Trophoblast cell (in vitro differentiated cells and primary cell): ENCODE results near the gene DEPP1.

Experiments used
- DNase-seq, 2 donors: peaks; one replicate each; pipeline ENCODE4 v3.0.0-alpha.2; 2016
- H2AFZ ChIP-seq: 2 replicates; pipeline ENCODE4 v1.6.1; 2013; ENCODE audit warnings: low read length, moderate library complexity, mild to moderate bottlenecking; ENCODE audit not compliant: insufficient read depth, poor library complexity
- H2AK5ac ChIP-seq: 2 replicates; pipeline ENCODE4 v1.6.1; 2013; ENCODE audit warnings: mild to moderate bottlenecking, low read length
- H2BK120ac ChIP-seq: 2 replicates; pipeline ENCODE4 v1.6.1; 2013; ENCODE audit warnings: low read length, mild to moderate bottlenecking, moderate library complexity; ENCODE audit not compliant: insufficient read depth, poor library complexity
- H2BK12ac ChIP-seq: 2 replicates; pipeline ENCODE4 v1.6.1; 2013; ENCODE audit warnings: mild to moderate bottlenecking, low read length, moderate library complexity
- H2BK5ac ChIP-seq: 2 replicates; pipeline ENCODE4 v1.6.1; 2013; ENCODE audit warnings: low read length, low read depth, moderate library complexity, mild to moderate bottlenecking; ENCODE audit not compliant: poor library complexity
- H3K14ac ChIP-seq: 2 replicates; pipeline ENCODE4 v1.6.1; 2013; ENCODE audit warnings: mild to moderate bottlenecking, low read length
- H3K18ac ChIP-seq: 2 replicates; pipeline ENCODE4 v1.6.1; 2013; ENCODE audit warnings: mild to moderate bottlenecking, low read length
- H3K23ac ChIP-seq: 2 replicates; pipeline ENCODE4 v1.6.1; 2013; ENCODE audit warnings: low read length
- H3K27ac ChIP-seq: 2 replicates; pipeline ENCODE4 v1.5.1; 2013; ENCODE audit warnings: low read depth, mild to moderate bottlenecking, inconsistent platforms, low read length, moderate library complexity
- H3K27me3 ChIP-seq: 2 replicates; pipeline ENCODE4 v1.6.1; 2013; ENCODE audit warnings: inconsistent platforms, mild to moderate bottlenecking, low read length, moderate library complexity; ENCODE audit not compliant: insufficient read depth
- H3K36me3 ChIP-seq, 2 experiments: 1 replicate in 1 of 2; 2 replicates in 1 of 2; pipeline ENCODE4 v1.6.1; 2013; ENCODE audit warnings: low read length in 2 of 2, mild to moderate bottlenecking in 2 of 2, moderate library complexity in 1 of 2; ENCODE audit not compliant: insufficient read depth in 2 of 2, control insufficient read depth in 1 of 2
- H3K4ac ChIP-seq: 2 replicates; pipeline ENCODE4 v1.6.1; 2013; ENCODE audit warnings: low read depth, mild to moderate bottlenecking, low read length, moderate library complexity
- H3K4me1 ChIP-seq, 2 experiments: 1 replicate in 1 of 2; 2 replicates in 1 of 2; pipeline ENCODE4 v1.6.1; 2013; ENCODE audit warnings: low read length in 2 of 2, mild to moderate bottlenecking in 2 of 2, moderate library complexity in 1 of 2; ENCODE audit not compliant: insufficient read depth in 2 of 2, control insufficient read depth in 1 of 2
- H3K4me2 ChIP-seq: 2 replicates; pipeline ENCODE4 v1.6.1; 2013; ENCODE audit warnings: inconsistent platforms, mild to moderate bottlenecking, low read length, moderate library complexity
- H3K4me3 ChIP-seq: 2 replicates; pipeline ENCODE4 v1.5.1; 2013; ENCODE audit warnings: mild to moderate bottlenecking, low read depth, low read length, inconsistent platforms
- H3K79me1 ChIP-seq: one replicate; pipeline ENCODE4 v1.6.1; 2013; ENCODE audit warnings: low read length
- H3K79me2 ChIP-seq: 2 replicates; pipeline ENCODE4 v1.6.1; 2013; ENCODE audit warnings: low read length, mild to moderate bottlenecking; ENCODE audit not compliant: control insufficient read depth, insufficient read depth, poor library complexity
- H3K9ac ChIP-seq: 2 replicates; pipeline ENCODE4 v1.6.1; 2013; ENCODE audit warnings: mild to moderate bottlenecking, low read length
- H3K9me3 ChIP-seq: 2 replicates; pipeline ENCODE4 v1.6.1; 2013; ENCODE audit warnings: low read depth, mild to moderate bottlenecking, control low read depth, inconsistent platforms, low read length; ENCODE audit not compliant: insufficient read depth
- H4K12ac ChIP-seq: 2 replicates; pipeline ENCODE4 v1.6.1; 2013; ENCODE audit warnings: low read depth, mild to moderate bottlenecking, low read length, moderate library complexity
- H4K8ac ChIP-seq: 2 replicates; pipeline ENCODE4 v1.6.1; 2013; ENCODE audit warnings: low read depth, mild to moderate bottlenecking, low read length, moderate library complexity
- H4K91ac ChIP-seq: one replicate; pipeline ENCODE4 v1.6.1; 2013; ENCODE audit warnings: low read depth, mild to moderate bottlenecking, low read length, moderate library complexity
- WGBS: extraction: QIAGEN DNeasy Blood & Tissue Kit; methylation state at CpG from one replicate; pipeline ENCODE4 v1.1.7; 2013; ENCODE audit warnings: missing lambda C conversion rate; ENCODE audit not compliant: insufficient read length, insufficient coverage; ENCODE audit errors: extremely low coverage; 5-methylcytosine and 5-hydroxymethylcytosine counted together

The DEPP1 gene

GRCh38 chr10:44994752-44995530 lies 16.3 kb upstream of the DEPP1 start:
- Histone ChIP-seq H3K14ac (peak overlapping the region; percentile 77), H3K4ac (peak overlapping the region; percentile 49), H2BK12ac (peak overlapping the region; percentile 76), H3K4me2 (no peak overlapping the region), H3K4me3 (no peak overlapping the region), H2AFZ (peak overlapping the region; percentile 68), H3K27ac (peak overlapping the region; percentile 70), H3K9ac (no peak overlapping the region), H2AK5ac (peak overlapping the region; percentile 95), H3K4me1 (peaks cover 23 to 27% of the 10 kb centered on the region in 2 experiments), H3K79me2 (peaks cover 4% of the 10 kb centered on the region), H2BK5ac (peak overlapping the region; percentile 86), H4K8ac (peak overlapping the region; percentile 64), H3K9me3 (no peaks in the 10 kb centered on the region), H2BK120ac (peak overlapping the region; percentile 92), H4K91ac (peak overlapping the region; percentile 94), H3K18ac (peak overlapping the region; percentile 87), H3K23ac (no peak overlapping the region), H3K36me3 (peaks cover 2 to 12% of the 10 kb centered on the region in 2 experiments), H3K27me3 (no peaks in the 10 kb centered on the region), H3K79me1 (peaks cover 42% of the 10 kb centered on the region), H4K12ac (peak overlapping the region; percentile 14)
- no CpG with 5 or more reads among the region's 9 CpGs for WGBS
- DNase-seq, result peak in 1 of 2 donors; percentile 14

- peak overlapping the region; percentile 23 for H2AFZ ChIP-seq
- peaks cover 3 to 14% of the 10 kb centered on the region in 2 experiments for H3K36me3 ChIP-seq
- peak overlapping the region; percentile 70 for H3K27ac ChIP-seq
- H3K79me1 ChIP-seq, result peaks cover 42% of the 10 kb centered on the region
- peak in 1 of 2 donors; percentile 83 for DNase-seq
- no peak overlapping the region for H4K12ac ChIP-seq
- H3K14ac ChIP-seq, result peak overlapping the region; percentile 64
- peaks cover 23 to 27% of the 10 kb centered on the region in 2 experiments for H3K4me1 ChIP-seq
- peak overlapping the region; percentile 43 for H3K18ac ChIP-seq
- no peak overlapping the region for H3K9ac ChIP-seq
- no peak overlapping the region for H3K4me3 ChIP-seq
- H2BK120ac ChIP-seq, result peak overlapping the region; percentile 92
- H2BK12ac ChIP-seq, result peak overlapping the region; percentile 7
- H3K23ac ChIP-seq, result no peak overlapping the region
- peaks cover 4% of the 10 kb centered on the region for H3K79me2 ChIP-seq
- H3K27me3 ChIP-seq, result no peaks in the 10 kb centered on the region
- H3K9me3 ChIP-seq, result no peaks in the 10 kb centered on the region
- H4K8ac ChIP-seq, result peak overlapping the region; percentile 44
- H2AK5ac ChIP-seq, result peak overlapping the region; percentile 34
- H4K91ac ChIP-seq, result peak overlapping the region; percentile 94
- peak overlapping the region; percentile 32 for H3K4me2 ChIP-seq
- WGBS, result no CpG with 5 or more reads among the region's 11 CpGs
- H2BK5ac ChIP-seq, result peak overlapping the region; percentile 86
- no peak overlapping the region for H3K4ac ChIP-seq
Measured at GRCh38 chr10:44993922-44994751, 15.5 kb upstream of the DEPP1 start.

DNA sequence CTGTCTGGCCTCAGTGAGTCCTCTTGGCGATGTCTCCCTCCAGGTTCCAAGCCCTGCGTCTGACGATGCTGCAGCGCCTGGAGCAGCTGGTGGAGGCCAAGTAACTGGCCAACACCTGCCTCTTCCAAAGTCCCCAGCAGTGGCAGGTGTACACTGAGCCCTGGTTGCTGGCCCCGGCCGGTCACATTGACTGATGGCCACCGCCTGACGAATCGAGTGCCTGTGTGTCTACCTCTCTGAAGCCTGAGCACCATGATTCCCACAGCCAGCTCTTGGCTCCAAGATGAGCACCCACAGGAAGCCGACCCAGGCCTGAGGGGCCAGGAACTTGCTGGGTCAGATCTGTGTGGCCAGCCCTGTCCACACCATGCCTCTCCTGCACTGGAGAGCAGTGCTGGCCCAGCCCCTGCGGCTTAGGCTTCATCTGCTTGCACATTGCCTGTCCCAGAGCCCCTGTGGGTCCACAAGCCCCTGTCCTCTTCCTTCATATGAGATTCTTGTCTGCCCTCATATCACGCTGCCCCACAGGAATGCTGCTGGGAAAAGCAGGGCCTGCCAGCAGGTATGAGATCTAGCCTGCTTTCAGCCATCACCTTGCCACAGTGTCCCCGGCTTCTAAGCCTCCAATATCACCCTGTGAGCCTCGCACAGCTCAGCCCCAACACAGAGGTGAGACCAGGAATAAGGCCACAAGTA lies 14.8 kb upstream of the DEPP1 start:
- no CpG with 5 or more reads among the region's 14 CpGs for WGBS
- H3K4ac ChIP-seq, result no peak overlapping the region

DNA sequence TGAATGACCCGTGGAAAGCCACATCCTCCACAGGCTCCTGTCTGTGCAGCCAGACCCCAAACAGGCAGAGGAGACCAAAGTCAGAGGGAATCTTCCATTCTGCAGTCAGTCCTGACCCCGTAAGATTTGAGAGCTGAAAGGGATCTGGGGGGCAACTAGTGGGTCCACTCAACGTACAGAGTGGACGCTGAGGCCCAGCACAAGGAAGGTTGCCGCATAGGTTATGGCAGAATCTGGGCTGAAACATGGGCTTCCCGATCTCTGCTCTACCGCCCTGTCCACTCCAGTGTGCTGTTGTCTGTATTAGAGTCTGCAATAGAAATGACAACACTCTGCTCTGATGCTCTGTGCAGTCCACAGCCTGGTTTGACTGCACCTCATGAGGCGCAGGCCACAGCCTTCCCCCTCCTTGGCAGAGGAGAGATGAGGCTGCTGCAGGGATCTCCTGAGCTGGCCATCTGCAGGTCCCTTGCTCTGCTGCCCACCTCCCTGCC lies 14.2 kb upstream of the DEPP1 start:
- Histone ChIP-seq H3K23ac (no peak overlapping the region), H3K4me3 (no peak overlapping the region)
- WGBS, result no CpG with 5 or more reads among the region's 8 CpGs

More for the DNA sequence above, 14.8 kb upstream of the DEPP1 start:
- H3K27me3 ChIP-seq, result no peaks in the 10 kb centered on the region
- H3K79me2 ChIP-seq, result peaks cover 4% of the 10 kb centered on the region
- peak overlapping the region; percentile 5 for H3K14ac ChIP-seq
- H3K4me3 ChIP-seq, result no peak overlapping the region
- H3K4me1 ChIP-seq, result peaks cover 23 to 27% of the 10 kb centered on the region in 2 experiments
- peak overlapping the region; percentile 74 for H2BK120ac ChIP-seq
- H3K18ac ChIP-seq, result peak overlapping the region; percentile 12
- peak; percentile 54 to 57 for DNase-seq
- H2AK5ac ChIP-seq, result peak overlapping the region; percentile 13
- peak overlapping the region; percentile 34 for H4K8ac ChIP-seq
- H3K4me2 ChIP-seq, result peak overlapping the region; percentile 6
- peak overlapping the region; percentile 5 for H2BK5ac ChIP-seq
- H3K27ac ChIP-seq, result peak overlapping the region; percentile 67
- peaks cover 5 to 17% of the 10 kb centered on the region in 2 experiments for H3K36me3 ChIP-seq
- peak overlapping the region; percentile 54 for H4K91ac ChIP-seq
- peak overlapping the region; percentile 47 for H2BK12ac ChIP-seq
- H3K79me1 ChIP-seq, result peaks cover 41% of the 10 kb centered on the region
- peak overlapping the region; percentile 27 for H2AFZ ChIP-seq
- no peaks in the 10 kb centered on the region for H3K9me3 ChIP-seq
- no peak overlapping the region for H3K23ac ChIP-seq
- H3K9ac ChIP-seq, result no peak overlapping the region
- no peak overlapping the region for H4K12ac ChIP-seq

More for the DNA sequence above, 14.2 kb upstream of the DEPP1 start:
- Histone ChIP-seq H2AK5ac (peak overlapping the region; percentile 21), H3K9ac (no peak overlapping the region), H3K14ac (peak overlapping the region; percentile 11), H3K27ac (peak overlapping the region; percentile 67), H3K79me2 (peaks cover 4% of the 10 kb centered on the region), H2BK5ac (peak overlapping the region; percentile 5), H4K91ac (peak overlapping the region; percentile 54), H3K27me3 (no peaks in the 10 kb centered on the region), H3K4me1 (peaks cover 23 to 27% of the 10 kb centered on the region in 2 experiments), H2BK12ac (peak overlapping the region; percentile 47), H3K18ac (no peak overlapping the region), H3K79me1 (peaks cover 40% of the 10 kb centered on the region), H3K9me3 (no peaks in the 10 kb centered on the region), H3K4me2 (no peak overlapping the region), H3K4ac (no peak overlapping the region), H4K12ac (no peak overlapping the region), H2BK120ac (peak overlapping the region; percentile 74), H2AFZ (peak overlapping the region; percentile 27), H4K8ac (no peak overlapping the region), H3K36me3 (peaks cover 5 to 17% of the 10 kb centered on the region in 2 experiments)
- DNase-seq, result no peak
